C4-2B (cell line): ENCODE results near the gene HERC4.

Experiments
- H3K27ac ChIP-seq: fragments of 450-650 bp; 2 replicates; pipeline ENCODE4 v1.5.1; 2017
- ZFX ChIP-seq: fragments of 450-650 bp; IDR thresholded peaks from 2 replicates; pipeline ENCODE4 v1.6.1; 2017
- TF ChIP-seq, protein P1 (sequence below): fragments of 450-650 bp; conservative IDR thresholded peaks from 2 replicates; pipeline ENCODE4 v1.5.1; 2017; ENCODE audit warnings: mild to moderate bottlenecking

The HERC4 gene

GRCh38 chr10:68074775-68075549, at the start of gene HERC4:
Gene HERC4, minus strand, starts transcription at chr10:68075283. Its CDS starts 2,175 bp downstream, at chr10:68073108.
- TF ChIP-seq, protein P1, sequence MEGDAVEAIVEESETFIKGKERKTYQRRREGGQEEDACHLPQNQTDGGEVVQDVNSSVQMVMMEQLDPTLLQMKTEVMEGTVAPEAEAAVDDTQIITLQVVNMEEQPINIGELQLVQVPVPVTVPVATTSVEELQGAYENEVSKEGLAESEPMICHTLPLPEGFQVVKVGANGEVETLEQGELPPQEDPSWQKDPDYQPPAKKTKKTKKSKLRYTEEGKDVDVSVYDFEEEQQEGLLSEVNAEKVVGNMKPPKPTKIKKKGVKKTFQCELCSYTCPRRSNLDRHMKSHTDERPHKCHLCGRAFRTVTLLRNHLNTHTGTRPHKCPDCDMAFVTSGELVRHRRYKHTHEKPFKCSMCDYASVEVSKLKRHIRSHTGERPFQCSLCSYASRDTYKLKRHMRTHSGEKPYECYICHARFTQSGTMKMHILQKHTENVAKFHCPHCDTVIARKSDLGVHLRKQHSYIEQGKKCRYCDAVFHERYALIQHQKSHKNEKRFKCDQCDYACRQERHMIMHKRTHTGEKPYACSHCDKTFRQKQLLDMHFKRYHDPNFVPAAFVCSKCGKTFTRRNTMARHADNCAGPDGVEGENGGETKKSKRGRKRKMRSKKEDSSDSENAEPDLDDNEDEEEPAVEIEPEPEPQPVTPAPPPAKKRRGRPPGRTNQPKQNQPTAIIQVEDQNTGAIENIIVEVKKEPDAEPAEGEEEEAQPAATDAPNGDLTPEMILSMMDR, result no peak
- TF ChIP-seq ZFX, result peak; percentile 77
- H3K27ac ChIP-seq, result peak within 1 kb of the TSS; percentile 91

GRCh38 chr10:68124718-68125117, 49.6 kb upstream of the HERC4 start:
- TF ChIP-seq, protein P1, result no peak
- TF ChIP-seq ZFX, result no peak
- no peak overlapping the region for H3K27ac ChIP-seq

DNA sequence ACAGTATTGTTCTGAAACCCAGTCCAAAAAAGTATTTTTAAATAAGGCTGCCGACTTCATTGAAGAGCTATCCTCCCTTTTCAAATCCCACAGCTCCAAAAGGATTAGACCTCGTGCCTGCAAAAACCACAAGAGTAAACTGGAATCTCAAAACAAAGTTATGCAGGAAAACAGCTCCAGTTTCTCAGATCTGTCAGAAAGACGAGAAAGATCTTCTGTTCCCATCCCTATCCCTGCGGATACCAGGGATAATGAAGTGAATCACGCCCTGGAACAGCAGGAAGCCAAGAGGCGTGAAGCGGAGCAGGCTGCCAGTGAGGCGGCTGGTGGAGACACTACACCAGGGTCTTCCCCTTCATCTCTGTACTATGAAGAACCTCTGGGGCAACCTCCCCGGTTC, 46.8 kb upstream of the HERC4 start:
- TF ChIP-seq ZFX, result no peak
- TF ChIP-seq, protein P1, result no peak
- no peak overlapping the region for H3K27ac ChIP-seq

DNA sequence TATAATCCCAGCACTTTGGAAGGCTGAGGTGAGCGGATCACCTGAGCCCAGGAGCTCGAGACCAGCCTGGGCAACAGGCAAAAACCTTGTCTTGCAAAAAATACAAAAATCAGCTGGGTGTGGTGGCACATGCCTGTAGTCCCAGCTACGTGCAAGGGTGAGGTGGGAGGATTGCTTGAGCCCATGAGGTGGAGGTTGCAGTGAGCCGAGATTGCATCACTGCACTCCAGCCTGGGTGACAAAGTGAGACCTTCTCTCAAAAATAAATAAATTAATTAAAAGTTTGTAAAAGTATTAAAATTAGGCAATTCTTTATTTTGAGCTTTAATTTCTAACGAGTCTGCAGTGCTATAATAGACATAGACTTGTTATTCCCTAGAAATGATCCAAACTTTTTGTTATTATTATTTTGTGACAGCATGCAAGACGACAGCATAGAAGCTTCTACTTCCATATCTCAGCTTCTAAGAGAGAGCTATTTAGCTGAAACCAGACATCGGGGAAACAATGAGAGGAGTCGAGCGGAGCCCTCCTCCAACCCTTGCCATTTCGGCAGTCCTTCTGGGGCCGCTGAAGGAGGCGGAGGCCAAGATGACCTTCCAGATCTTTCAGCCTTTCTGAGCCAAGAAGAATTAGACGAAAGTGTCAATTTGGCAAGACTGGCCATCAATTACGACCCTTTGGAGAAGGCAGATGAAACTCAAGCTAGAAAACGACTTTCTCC, 46.1 kb upstream of the HERC4 start:
- H3K27ac ChIP-seq, result no peak overlapping the region
- TF ChIP-seq, protein P1, result no peak
- no peak for TF ChIP-seq ZFX

GRCh38 chr10:68118657-68119056, 43.6 kb upstream of the HERC4 start:
- H3K27ac ChIP-seq, result no peak overlapping the region
- TF ChIP-seq, protein P1, result no peak
- no peak for TF ChIP-seq ZFX

- no peak overlapping the region for H3K27ac ChIP-seq
- TF ChIP-seq ZFX, result no peak
- TF ChIP-seq, protein P1, result no peak
Observed at GRCh38 chr10:68112837-68113236, 37.8 kb upstream of the HERC4 start.

DNA sequence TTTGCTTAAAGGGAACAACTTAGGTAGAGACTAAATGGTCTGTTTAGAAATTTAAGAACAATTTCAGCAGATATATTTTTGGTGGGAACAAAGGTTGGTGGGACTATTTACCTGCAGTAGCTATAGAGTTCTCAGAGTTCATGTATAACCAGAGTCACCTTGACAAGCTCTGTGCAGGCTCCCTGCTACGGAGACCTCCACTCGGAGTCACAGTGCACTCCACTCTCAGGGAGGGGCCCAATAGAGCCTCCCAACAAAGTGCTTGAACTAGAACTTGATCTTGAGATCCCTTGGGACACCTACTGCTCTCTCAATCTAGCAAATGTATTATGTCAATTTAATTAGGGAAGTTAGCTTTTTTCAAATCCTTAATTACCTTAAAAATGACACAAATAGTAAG, 36.5 kb upstream of the HERC4 start:
- TF ChIP-seq ZFX, result no peak
- TF ChIP-seq, protein P1, result no peak

More for the DNA sequence above, 36.5 kb upstream of the HERC4 start:
- H3K27ac ChIP-seq, result no peak overlapping the region
